Endothelial cell of umbilical vein (primary cell): Measurements from ENCODE around the gene MDN1. TPM values are rescaled to one million over a fixed set of nuclear protein-coding genes. Genes with fewer than 3 reads are reported as not detected.

Experiments used
- BruUV-seq: library from RNA; stranded (reverse); fragments of 400-500 nt; replicated peaks from 2 replicates; lab custom pipeline; 2021; lab: Mats Ljungman, UMichigan
- CTCF ChIA-PET: fragments of 300-600, 350-600 bp; sonication (Branson Sonifier 250); formaldehyde crosslinking; loops from one replicate; lab custom pipeline; 2021; ENCODE audit warnings: antibody characterized with exemption, inconsistent platforms; lab: Charles Lee
- POLR2A ChIA-PET: fragments of 300-600, 350-600 bp; sonication (Branson Sonifier 250); formaldehyde crosslinking; loops from one replicate; lab custom pipeline; 2021; ENCODE audit warnings: antibody characterized with exemption, inconsistent platforms; lab: Charles Lee
- DNase-seq: peaks from one replicate; pipeline ENCODE4 v3.0.0-alpha.2; 2011; ENCODE audit warnings: low read depth, low spot score
- FAIRE-seq: peaks from 2 replicates; lab custom pipeline; 2011; peaks lifted over from hg19 to GRCh38; lab: Jason Lieb, UNC
- H2AFZ ChIP-seq: 2 replicates; pipeline ENCODE4 v1.6.0; 2012; ENCODE audit warnings: low read depth, low read length, control low read depth, inconsistent platforms
- H3K27ac ChIP-seq: 2 replicates; pipeline ENCODE4 v1.5.1; 2011; ENCODE audit warnings: low read depth, mild to moderate bottlenecking, control low read depth, low read length, moderate library complexity; ENCODE audit not compliant: insufficient read depth
- H3K27me3 ChIP-seq, 2 experiments: 2 replicates each; pipeline versions ENCODE4 v1.6.0 to v1.6.1; 2011; ENCODE audit warnings: low read length in 2 of 2, mixed read lengths in 1 of 2; ENCODE audit not compliant: control insufficient read depth in 2 of 2, insufficient read depth in 2 of 2
- H3K36me3 ChIP-seq, 2 experiments: 2 replicates in 1 of 2; 3 replicates in 1 of 2; pipeline ENCODE4 v1.5.1; 2011; ENCODE audit warnings: low read length in 2 of 2, mild to moderate bottlenecking in 1 of 2, moderate library complexity in 1 of 2; ENCODE audit not compliant: control insufficient read depth in 2 of 2, insufficient read depth in 2 of 2; ENCODE audit errors: extremely low read depth in 1 of 2
- H3K4me1 ChIP-seq: 3 replicates; pipeline ENCODE4 v1.5.1; 2011; ENCODE audit warnings: mild to moderate bottlenecking, low read length; ENCODE audit not compliant: control insufficient read depth, insufficient read depth; ENCODE audit errors: extremely low read depth
- H3K4me2 ChIP-seq: 2 replicates; pipeline ENCODE4 v1.6.1; 2011; ENCODE audit warnings: low read length, control low read depth, mixed read lengths; ENCODE audit not compliant: insufficient read depth
- H3K4me3 ChIP-seq, 3 experiments: fragments of 200-600 bp in 1 of 3; sonication (generic), shearing (Covaris generic) in 1 of 3; replicated peaks in 1 of 3; 2 replicates each; pipeline ENCODE4 v1.5.1; 2011 to 2016; ENCODE audit warnings: control low read depth in 3 of 3, low read length in 3 of 3, mild to moderate bottlenecking in 2 of 3, inconsistent platforms in 1 of 3, low read depth in 1 of 3, moderate library complexity in 1 of 3; ENCODE audit not compliant: insufficient read depth in 1 of 3
- H3K79me2 ChIP-seq: 2 replicates; pipeline ENCODE4 v1.6.0; 2012; ENCODE audit warnings: low read length, inconsistent platforms; ENCODE audit not compliant: control insufficient read depth, insufficient read depth
- H3K9ac ChIP-seq: replicated peaks from 2 replicates; pipeline ENCODE3; 2011; ENCODE audit warnings: low read length, control low read depth; ENCODE audit not compliant: insufficient read depth; ENCODE audit errors: extremely low read depth
- H3K9me1 ChIP-seq: replicated peaks from 3 replicates; pipeline ENCODE4 v1.6.0; 2011; ENCODE audit warnings: mild to moderate bottlenecking, low read length; ENCODE audit not compliant: control insufficient read depth, insufficient read depth; ENCODE audit errors: extremely low read depth
- H3K9me3 ChIP-seq: replicated peaks from 2 replicates; pipeline ENCODE4 v1.5.1; 2012; ENCODE audit warnings: low read length, inconsistent platforms; ENCODE audit not compliant: control insufficient read depth, insufficient read depth
- H4K20me1 ChIP-seq: replicated peaks from 2 replicates; pipeline ENCODE3; 2011; ENCODE audit warnings: mild to moderate bottlenecking, low read length; ENCODE audit not compliant: control insufficient read depth, insufficient read depth; ENCODE audit errors: extremely low read depth
- CTCF ChIP-seq, 2 donors: IDR thresholded peaks; 1 replicate in 1 of 2; 2 replicates in 1 of 2; pipeline ENCODE4 v1.5.1; 2011; ENCODE audit warnings: low read length in 2 of 2, mild to moderate bottlenecking in 2 of 2, moderate library complexity in 2 of 2, control low read depth in 1 of 2, inconsistent platforms in 1 of 2, low read depth in 1 of 2; ENCODE audit not compliant: insufficient read depth in 1 of 2; ENCODE audit errors: extremely low read depth in 1 of 2
- EZH2 ChIP-seq: IDR thresholded peaks from 2 replicates; pipeline ENCODE4 v1.6.1; 2012; ENCODE audit warnings: borderline replicate concordance, low read depth, mild to moderate bottlenecking, moderate library complexity, low read length, inconsistent platforms; ENCODE audit not compliant: severe bottlenecking
- FOS ChIP-seq: IDR thresholded peaks from 2 replicates; pipeline ENCODE4 v1.6.1; 2011; ENCODE audit warnings: mild to moderate bottlenecking, low read length, moderate library complexity, borderline replicate concordance; ENCODE audit not compliant: insufficient read depth
- GATA2 ChIP-seq: IDR thresholded peaks from 2 replicates; pipeline ENCODE4 v1.7.0; 2011; ENCODE audit warnings: low read depth, mild to moderate bottlenecking, moderate library complexity, mixed read lengths, low read length; ENCODE audit not compliant: insufficient read length, insufficient read depth
- JUN ChIP-seq: IDR thresholded peaks from 2 replicates; pipeline ENCODE4 v1.6.1; 2011; ENCODE audit warnings: borderline replicate concordance, low read depth; ENCODE audit not compliant: insufficient read length, insufficient read depth
- MAX ChIP-seq: IDR thresholded peaks from 2 replicates; pipeline ENCODE4 v1.6.1; 2011; ENCODE audit not compliant: insufficient read depth, insufficient read length
- MYC ChIP-seq: IDR thresholded peaks from one replicate; pipeline ENCODE4 v1.6.1; 2011; ENCODE audit warnings: mild to moderate bottlenecking, low read depth, low read length
- POLR2A ChIP-seq: IDR thresholded peaks from 2 replicates; pipeline ENCODE4 v1.6.1; 2012; ENCODE audit warnings: low read depth, mild to moderate bottlenecking, control low read depth, low read length
- POLR2AphosphoS5 ChIP-seq: IDR thresholded peaks from 2 replicates; pipeline ENCODE4 v1.6.1; 2012; ENCODE audit warnings: low read depth, mild to moderate bottlenecking, control low read depth, low read length, moderate library complexity; ENCODE audit not compliant: insufficient read depth
- dilution Hi-C: fragments of 300-500 bp; cut with MboI; formaldehyde crosslinking; loops from one replicate; pipeline ENCODE4 v1.15.0; 2019; ENCODE audit warnings: low sequenced_read_pairs; ENCODE audit not compliant: extremely low pct_ligation_motif_present
- intact Hi-C: fragments of 100-400 bp; cut with micrococcal nuclease; formaldehyde crosslinking; loops from one replicate; pipeline ENCODE4 v1.10.0; 2022
- polyA plus RNA-seq, 4 experiments: library from polyadenylated mRNA; depleted of rRNA in 3 of 4; stranded (reverse) in 3 of 4; unstranded in 1 of 4; fragments of >200 nt; gene quantifications; 2 replicates each; pipeline versions ENCODE4 v1.2.1 to v1.2.3, GENCODE V29; 2011 to 2012; ENCODE audit warnings: missing spikeins in 1 of 4
- total RNA-seq: library from RNA; stranded (reverse); gene quantifications from 2 replicates; pipeline ENCODE4 v1.2.3, GENCODE V29; 2021

The MDN1 gene
- total and polyA plus RNA-seq, 2 donors (not counting 3 experiments of a cell fraction or from before 2014, with no cell fraction given), result 9.2 to 39.6 TPM

- BruUV-seq, result no TSS peak
- Histone ChIP-seq H3K27ac (no peak overlapping the region), H3K79me2 (peaks cover 33% of the 10 kb centered on the region), H3K4me2 (no peak overlapping the region), H3K36me3 (peaks cover 0 to 7% of the 10 kb centered on the region in 2 experiments), H3K4me1 (peaks cover 10% of the 10 kb centered on the region), H2AFZ (no peak overlapping the region), H3K4me3 (no peak overlapping the region), H3K9ac (no peak overlapping the region), H3K9me1 (no peaks in the 10 kb centered on the region), H3K27me3 (no peaks in the 10 kb centered on the region), H3K9me3 (no peaks in the 10 kb centered on the region), H4K20me1 (no peaks in the 10 kb centered on the region)
- intact Hi-C loops (no loop called here), dilution Hi-C loops (no loop called here)
- TF ChIP-seq MAX, result no peak
- TF ChIP-seq GATA2, result no peak
- TF ChIP-seq CTCF (IDR thresholded peaks at IDR 0.05; ENCODE audit: extremely low read depth in 1 of 2, insufficient read depth in 1 of 2, low read depth in 1 of 2, low read length in 2 of 2), result no peak
- no peak for TF ChIP-seq JUN
- no peak for TF ChIP-seq FOS
- TF ChIP-seq POLR2A, result no peak
- TF ChIP-seq EZH2, result no peak
- TF ChIP-seq MYC, result no peak
- TF ChIP-seq POLR2AphosphoS5, result no peak
- ChIA-PET CTCF (no interaction called here), POLR2A (no interaction called here)
- no peak for FAIRE-seq
- no peak for DNase-seq
Measured at GRCh38 chr6:89834884-89835792, 15.5 kb upstream of the MDN1 start.
